Measurements from ENCODE around the gene CEACAM6.

GRCh38 chr19:41801792-41802211, 46.5 kb downstream of the CEACAM6 start:
- TF ChIP-seq CTCF (IDR thresholded peaks at IDR 0.05; ENCODE audit: low read length) (no peak), EZH2 (IDR thresholded peaks at IDR 0.05; ENCODE audit: borderline replicate concordance, low read length) (no peak)
